OCI-LY1 (cell line): ENCODE results near the gene CD6.

Experiments
- EZH2 ChIP-seq: fragments of 200-600 bp; sonication (generic), shearing (Covaris generic); IDR thresholded peaks from 2 replicates; pipeline ENCODE4 v1.8.0; 2017; ENCODE audit warnings: borderline replicate concordance, mixed run types, mild to moderate bottlenecking, antibody characterized with exemption, low read length, moderate library complexity, mixed read lengths
- TF ChIP-seq, protein P1 (sequence below): fragments of 200-600 bp; sonication (generic), shearing (Covaris generic); IDR thresholded peaks from 2 replicates; pipeline ENCODE4 v1.5.1; 2017; ENCODE audit warnings: mild to moderate bottlenecking, antibody characterized with exemption, low read length, moderate library complexity, mixed read lengths

- TF ChIP-seq, protein P1, sequence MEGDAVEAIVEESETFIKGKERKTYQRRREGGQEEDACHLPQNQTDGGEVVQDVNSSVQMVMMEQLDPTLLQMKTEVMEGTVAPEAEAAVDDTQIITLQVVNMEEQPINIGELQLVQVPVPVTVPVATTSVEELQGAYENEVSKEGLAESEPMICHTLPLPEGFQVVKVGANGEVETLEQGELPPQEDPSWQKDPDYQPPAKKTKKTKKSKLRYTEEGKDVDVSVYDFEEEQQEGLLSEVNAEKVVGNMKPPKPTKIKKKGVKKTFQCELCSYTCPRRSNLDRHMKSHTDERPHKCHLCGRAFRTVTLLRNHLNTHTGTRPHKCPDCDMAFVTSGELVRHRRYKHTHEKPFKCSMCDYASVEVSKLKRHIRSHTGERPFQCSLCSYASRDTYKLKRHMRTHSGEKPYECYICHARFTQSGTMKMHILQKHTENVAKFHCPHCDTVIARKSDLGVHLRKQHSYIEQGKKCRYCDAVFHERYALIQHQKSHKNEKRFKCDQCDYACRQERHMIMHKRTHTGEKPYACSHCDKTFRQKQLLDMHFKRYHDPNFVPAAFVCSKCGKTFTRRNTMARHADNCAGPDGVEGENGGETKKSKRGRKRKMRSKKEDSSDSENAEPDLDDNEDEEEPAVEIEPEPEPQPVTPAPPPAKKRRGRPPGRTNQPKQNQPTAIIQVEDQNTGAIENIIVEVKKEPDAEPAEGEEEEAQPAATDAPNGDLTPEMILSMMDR, result no peak
- no peak for TF ChIP-seq EZH2
These were observed 10.7 kb downstream of the CD6 start for GRCh38 chr11:60982184-60982583.
